ENCODE results near the gene MROH8. TPM values are rescaled to one million over a fixed set of nuclear protein-coding genes. Genes with fewer than 3 reads are reported as not detected.
A peak's percentile ranks its signal among the peaks of the same experiment; 100 is the strongest.
"Not testable (repeated sequence)": the region's sequence is repeated elsewhere in the genome, so short reads cannot be mapped to it uniquely, and the experiment has no call there.

The MROH8 gene
- total RNA-seq, 1 donor from 2014 or later: 5.2 TPM

DNA sequence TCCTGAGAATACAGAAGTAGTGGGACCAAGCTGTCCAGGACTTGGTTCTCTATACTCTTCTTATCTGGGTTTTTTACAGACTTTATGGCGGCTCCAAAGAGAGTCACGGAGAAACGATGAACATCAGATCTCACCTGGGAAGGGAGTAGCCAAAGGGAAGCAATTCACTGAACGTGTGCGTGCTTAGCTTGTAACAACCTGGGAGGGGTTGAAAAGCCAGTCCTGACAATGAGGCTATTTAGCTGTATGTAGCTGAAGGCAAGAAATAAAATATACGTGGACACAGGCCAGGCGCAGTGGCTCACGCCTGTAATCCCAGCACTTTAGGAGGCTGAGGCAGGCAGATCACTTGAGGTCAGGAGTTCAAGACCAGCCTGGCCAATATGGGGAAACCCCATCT lies 65.3 kb downstream of the MROH8 start:
- ATAC-seq (no peak), DNase-seq (ENCODE audit: low spot score) (no peak)
- intact Hi-C loops (cut with DNase I): no loop called here

- no peak for DNase-seq (ENCODE audit: low spot score)
- no peak for ATAC-seq
- intact Hi-C loops (cut with DNase I): no loop called here
Measured at GRCh38 chr20:37111926-37112455, 67.4 kb downstream of the MROH8 start.

DNA sequence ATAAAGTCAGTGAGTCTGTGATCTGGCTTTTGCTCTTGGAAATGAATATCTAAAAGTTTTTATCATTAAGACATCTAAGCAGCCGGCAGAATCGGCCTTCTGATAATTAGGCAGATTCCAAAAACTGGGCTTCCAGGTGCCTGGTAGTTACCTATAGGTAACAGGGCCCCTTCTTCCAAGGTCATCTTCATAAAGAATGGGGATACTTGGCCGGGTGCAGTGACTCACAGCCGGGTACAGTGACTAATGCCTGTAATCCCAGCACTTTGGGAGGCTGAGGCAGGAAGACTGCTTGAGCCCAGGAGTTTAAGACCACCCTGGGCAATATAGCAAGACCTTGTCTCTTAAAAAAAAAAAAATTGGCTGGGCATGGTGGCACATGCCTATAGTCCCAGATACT lies 70.7 kb downstream of the MROH8 start:
- ATAC-seq: no peak
- intact Hi-C loops (cut with DNase I): no loop called here
- DNase-seq (ENCODE audit: low spot score): no peak

- ATAC-seq: no peak
- DNase-seq (ENCODE audit: low spot score): no peak
- intact Hi-C loops (cut with DNase I): no loop called here
Measured at GRCh38 chr20:37102571-37102970, 76.8 kb downstream of the MROH8 start.

DNA sequence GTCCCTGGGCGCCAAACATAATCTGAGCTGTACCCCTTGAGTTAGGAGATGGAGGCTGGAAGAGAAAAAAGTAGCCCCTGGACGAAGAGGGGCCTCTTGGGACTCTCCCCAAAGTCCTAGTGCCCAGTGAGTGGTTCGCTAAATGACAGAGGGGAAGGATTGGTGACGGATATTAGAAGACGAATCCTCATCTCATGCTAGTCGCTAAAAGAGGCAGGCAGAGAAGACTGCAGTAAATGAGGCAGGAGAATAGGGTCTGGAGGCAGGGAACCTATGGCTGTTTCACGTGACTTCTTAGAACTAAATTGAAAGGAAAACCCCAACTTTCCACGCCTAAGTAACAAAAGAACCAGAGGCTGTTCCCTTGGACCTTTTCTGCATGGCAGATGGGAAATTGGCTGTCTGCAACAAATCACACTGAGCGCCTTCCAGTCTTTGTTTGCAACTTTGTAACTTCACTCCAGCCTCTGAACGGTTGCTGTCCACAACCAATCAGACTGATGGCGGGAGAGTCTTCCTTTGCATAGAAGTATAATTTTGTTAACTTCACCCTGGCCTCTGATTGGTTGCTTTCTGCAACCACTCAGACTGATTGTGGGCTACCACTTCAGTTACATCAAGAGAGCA lies 82.8 kb downstream of the MROH8 start:
- intact Hi-C loops (cut with DNase I): no loop called here
- no peak for ATAC-seq
- DNase-seq (ENCODE audit: low spot score): no peak

DNA sequence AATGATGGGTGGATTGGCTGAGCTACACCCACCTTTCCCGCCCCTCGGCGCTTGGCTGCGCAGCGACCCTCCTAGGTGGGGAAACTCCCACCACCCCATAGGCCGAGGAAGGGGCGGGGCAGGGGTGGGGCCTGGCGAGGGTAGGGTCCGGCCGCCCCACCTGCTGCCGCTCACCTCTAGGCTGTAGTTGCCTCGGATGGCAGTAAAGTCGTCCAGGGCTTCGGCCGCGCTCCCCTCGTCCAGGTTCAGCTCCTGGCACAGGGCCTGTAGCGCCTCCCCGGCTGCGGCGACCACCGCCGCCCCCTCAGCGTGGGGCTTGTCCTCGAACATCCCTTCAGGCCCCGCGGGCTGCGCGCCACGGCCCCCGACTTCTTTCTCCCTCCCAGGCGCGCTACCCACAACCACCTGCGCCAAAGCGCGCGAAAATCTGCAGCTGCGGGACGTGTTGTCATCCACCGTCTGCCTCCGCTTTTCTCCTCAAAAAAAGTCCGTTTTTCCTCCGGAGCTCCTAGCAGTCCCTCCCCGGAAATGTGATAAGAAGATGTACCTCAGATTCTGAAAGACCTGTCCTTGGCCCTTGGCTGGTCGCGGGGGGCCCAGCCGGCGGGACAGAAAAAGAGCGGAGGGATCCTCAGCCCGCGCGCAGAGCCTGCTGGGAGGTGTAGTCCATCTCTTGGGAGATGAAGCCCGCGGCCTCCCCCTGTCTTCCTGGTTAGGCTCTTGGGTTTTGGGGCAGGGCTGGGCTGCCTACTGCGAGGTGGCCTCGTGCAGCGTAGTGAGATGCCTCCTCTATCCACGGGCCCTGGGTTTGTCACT lies 83.5 kb downstream of the MROH8 start, which contains the start of gene RBL1:
TSS of gene RBL1 (minus strand) at position 399 of the 816 bp plus-strand sequence. CDS start at position 330, 69 bp downstream.
- ATAC-seq (peak; percentile 96), DNase-seq (ENCODE audit: low spot score) (peak; percentile 87)
- intact Hi-C loops (cut with DNase I): no loop called here

DNA sequence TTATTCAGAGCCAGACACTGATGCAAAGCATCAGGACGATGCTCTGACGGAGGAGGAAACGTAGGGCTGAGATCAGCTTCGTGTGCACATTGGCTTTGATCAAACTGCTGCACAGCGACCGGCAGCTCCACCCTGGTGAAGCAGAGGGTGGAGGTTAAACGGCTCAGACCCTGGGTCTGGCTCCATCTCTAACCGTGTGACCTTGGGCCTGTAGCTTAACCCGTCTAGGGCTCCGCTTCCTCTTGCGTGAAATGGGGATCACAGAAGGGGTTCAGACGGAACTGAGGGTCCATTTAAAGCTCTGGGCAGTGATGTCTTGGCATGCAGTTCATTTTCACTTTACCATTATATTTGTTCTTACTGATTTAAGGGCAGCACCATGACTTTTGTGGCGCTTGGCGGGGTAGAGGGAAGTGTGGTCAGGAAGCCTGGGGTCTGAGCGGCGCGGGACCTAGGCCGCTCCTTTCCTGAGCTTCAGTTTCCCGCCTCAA lies 84.2 kb downstream of the MROH8 start:
- DNase-seq (ENCODE audit: low spot score) (no peak), ATAC-seq (peak; percentile 31)
- intact Hi-C loops (cut with DNase I): no loop called here

GRCh38 chr20:37090407-37090806 lies 88.9 kb downstream of the MROH8 start:
- ATAC-seq (no peak), DNase-seq (ENCODE audit: low spot score) (no peak)
- intact Hi-C loops (cut with DNase I): no loop called here

GRCh38 chr20:37081717-37082289 lies 97.5 kb downstream of the MROH8 start:
- intact Hi-C loops (cut with DNase I): no loop called here
- ATAC-seq (no peak), DNase-seq (ENCODE audit: low spot score) (no peak)

DNA sequence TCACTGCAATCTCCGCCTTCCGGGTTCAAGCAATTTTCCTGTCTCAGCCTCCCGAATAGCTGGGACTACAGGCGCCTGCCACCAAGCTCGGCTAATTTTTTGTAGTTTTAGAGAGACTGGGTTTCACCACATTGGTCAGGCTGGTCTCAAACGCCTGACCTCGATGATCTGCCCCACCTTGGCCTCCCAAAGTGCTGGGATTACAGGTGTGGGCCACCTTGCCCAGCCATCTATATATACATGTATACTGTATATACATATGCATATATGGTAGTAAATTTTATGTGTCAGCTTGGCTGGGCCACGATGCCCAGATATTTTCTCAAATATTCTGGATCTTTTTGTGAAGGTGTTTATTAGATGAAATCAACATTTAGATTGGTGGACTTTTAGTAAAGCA lies 102.3 kb downstream of the MROH8 start:
- DNase-seq (ENCODE audit: low spot score) (no peak), ATAC-seq (no peak)
- intact Hi-C loops (cut with DNase I): no loop called here

DNA sequence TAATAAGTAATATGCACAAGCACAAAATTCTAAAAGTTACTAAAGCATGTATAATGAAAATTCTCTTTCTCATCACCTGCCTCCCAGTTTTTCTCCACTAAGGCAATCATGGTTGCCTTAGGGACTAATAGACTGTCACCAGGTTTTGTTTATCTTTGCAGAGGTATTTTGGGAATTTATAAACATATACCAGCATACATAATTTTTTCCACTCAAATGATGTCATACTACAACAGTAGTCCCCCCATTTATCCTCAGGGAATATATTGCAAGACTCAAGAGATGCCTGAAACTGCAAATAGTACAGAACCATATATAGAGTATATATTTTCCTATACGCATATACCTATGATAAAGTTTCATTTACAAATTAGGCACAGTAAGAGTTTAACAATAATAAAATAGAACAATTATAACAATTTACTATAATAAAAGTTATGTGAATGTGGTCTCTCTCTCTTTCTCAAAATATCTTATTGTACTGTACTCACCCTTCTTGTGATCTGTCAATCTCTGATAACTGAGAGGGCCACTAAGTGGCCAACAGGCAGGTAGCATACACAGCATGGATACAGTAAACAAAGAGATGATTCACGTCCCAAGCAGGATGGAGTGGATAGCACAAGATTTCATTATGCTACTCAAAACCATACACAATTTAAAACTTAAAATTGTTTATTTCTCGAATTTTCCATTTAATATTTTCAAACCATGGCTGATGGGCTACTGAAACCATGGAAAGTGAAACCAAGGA lies 103.2 kb downstream of the MROH8 start:
- intact Hi-C loops (cut with DNase I): no loop called here
- no peak for DNase-seq (ENCODE audit: low spot score)
- ATAC-seq: no peak

DNA sequence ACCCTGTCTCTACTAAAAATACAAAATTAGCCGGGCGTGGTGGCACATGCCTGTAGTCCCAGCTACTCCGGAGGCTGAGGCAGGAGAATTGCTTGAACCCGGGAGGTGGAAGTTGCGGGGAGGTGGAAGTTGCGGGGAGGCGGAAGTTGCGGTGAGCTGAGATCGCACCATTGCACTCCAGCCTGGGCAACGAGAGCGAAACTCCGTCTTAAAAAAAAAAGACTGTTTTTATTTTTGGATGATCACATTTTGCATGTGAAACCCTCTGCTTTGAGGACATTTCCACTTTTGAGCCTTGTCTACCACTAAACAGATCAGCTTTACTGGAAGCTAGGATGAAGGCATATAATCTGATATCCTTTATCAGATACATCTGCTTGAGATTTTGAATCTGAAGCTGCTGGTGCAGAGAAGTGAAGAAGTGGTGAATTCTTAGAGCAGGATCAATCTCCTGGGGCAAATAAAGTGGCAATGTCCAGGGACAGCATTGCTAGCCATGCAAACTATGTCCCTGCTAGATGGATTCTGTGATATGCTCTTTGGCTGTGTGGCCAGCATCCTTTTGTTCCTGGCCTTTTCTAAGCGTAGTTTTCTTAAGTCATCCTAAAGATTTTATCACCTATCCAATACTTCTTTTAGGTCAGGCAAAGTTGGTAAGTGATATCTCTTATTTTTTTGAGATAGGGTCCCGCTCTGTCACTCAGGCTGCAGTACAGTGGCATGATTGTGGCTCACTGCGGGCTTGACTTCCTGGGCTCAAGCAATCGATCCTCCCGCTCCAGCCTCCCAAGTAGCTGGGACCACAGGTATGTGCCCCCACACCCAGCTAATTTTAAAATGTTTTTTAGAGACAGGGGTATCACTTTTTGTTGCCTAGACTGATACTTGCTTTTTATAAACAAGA lies 106.8 kb downstream of the MROH8 start:
- ATAC-seq (no peak), DNase-seq (ENCODE audit: low spot score) (no peak)
- intact Hi-C loops (cut with DNase I): no loop called here

GRCh38 chr20:37071481-37071911 lies 107.9 kb downstream of the MROH8 start:
- DNase-seq (ENCODE audit: low spot score) (no peak), ATAC-seq (no peak)
- intact Hi-C loops (cut with DNase I): no loop called here

DNA sequence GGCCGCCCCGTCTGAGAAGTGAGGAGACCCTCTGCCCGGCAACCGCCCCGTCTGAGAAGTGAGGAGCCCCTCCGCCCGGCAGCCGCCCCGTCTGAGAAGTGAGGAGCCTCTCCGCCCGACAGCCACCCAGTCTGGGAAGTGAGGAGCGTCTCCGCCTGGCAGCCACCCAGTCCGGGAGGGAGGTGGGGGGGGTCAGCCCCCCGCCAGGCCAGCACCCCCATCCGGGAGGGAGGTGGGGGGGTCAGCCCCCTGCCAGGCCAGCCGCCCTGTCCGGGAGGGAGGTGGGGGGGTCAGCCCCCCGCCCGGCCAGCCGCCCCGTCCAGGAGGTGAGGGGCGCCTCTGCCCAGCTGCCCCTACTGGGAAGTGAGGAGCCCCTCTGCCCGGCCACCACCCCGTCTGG lies 109.8 kb downstream of the MROH8 start:
- intact Hi-C loops (cut with DNase I); ATAC-seq; DNase-seq (ENCODE audit: low spot score): not testable (repeated sequence)

DNA sequence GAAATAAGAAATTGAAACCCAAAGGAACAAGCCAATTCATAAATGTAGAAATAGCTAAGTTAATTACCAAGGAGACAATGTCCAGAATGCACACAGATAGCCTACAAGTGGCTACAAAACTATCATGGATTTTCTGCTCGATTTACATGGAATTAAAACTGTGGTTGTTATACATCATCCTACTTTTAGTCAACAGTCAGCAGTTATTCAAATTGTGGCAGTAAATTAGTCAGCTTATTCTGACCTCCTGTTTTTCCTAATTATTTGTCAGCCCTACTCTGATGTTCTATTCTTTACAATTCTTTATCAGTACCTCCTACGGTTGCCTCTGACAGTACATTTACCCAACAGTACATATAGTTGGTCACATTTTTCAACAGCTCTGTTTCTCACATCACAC lies 113.2 kb downstream of the MROH8 start:
- intact Hi-C loops (cut with DNase I): no loop called here
- no peak for ATAC-seq
- no peak for DNase-seq (ENCODE audit: low spot score)

- ATAC-seq: no peak
- no peak for DNase-seq (ENCODE audit: low spot score)
- intact Hi-C loops (cut with DNase I): no loop called here
Measured at GRCh38 chr20:37055276-37055675, 124.1 kb downstream of the MROH8 start.

GRCh38 chr20:37053230-37053950 lies 126.0 kb downstream of the MROH8 start:
- ATAC-seq: no peak
- intact Hi-C loops (cut with DNase I): no loop called here
- no peak for DNase-seq (ENCODE audit: low spot score)

All from sciatic nerve (tissue), 2 donors.